Heart right ventricle (tissue), 16 donors: ENCODE measurements around the gene SPECC1. TPM values are rescaled to one million over a fixed set of nuclear protein-coding genes. Genes with fewer than 3 reads are reported as not detected.

Experiments
- ATAC-seq, 8 donors: fragments of 200-7000 bp; cut with Tn5 transposase; one replicate each; pipeline ENCODE4 v1.9.1; 2020; ENCODE audit warnings: mild to moderate bottlenecking in 8 of 8, moderate library complexity in 8 of 8, moderate number of reproducible peaks in 1 of 8
- DNase-seq, 2 donors: peaks; one replicate each; pipeline ENCODE4 v3.0.0-alpha.2; 2020
- H3K27ac ChIP-seq, 10 donors: fragments of 200-600 bp; sonication (generic) in 2 of 10; one replicate each; pipeline versions ENCODE4 v1.5.0 to v1.8.0; 2020 to 2022; ENCODE audit warnings: mild to moderate bottlenecking in 3 of 10
- H3K27me3 ChIP-seq, 7 donors: fragments of 200-600 bp; one replicate each; pipeline ENCODE4 v1.8.0; 2021 to 2022; ENCODE audit warnings: mild to moderate bottlenecking in 2 of 7
- H3K36me3 ChIP-seq, 9 donors: fragments of 200-600 bp; sonication (generic) in 1 of 9; one replicate each; pipeline versions ENCODE4 v1.5.0 to v1.8.0; 2020 to 2022; ENCODE audit warnings: mild to moderate bottlenecking in 2 of 9
- H3K4me1 ChIP-seq, 9 donors: fragments of 200-600 bp; sonication (generic) in 1 of 9; one replicate each; pipeline versions ENCODE4 v1.5.0 to v1.8.0; 2020 to 2022; ENCODE audit warnings: mild to moderate bottlenecking in 4 of 9
- H3K4me3 ChIP-seq, 10 donors: fragments of 200-600 bp; sonication (generic) in 2 of 10; one replicate each; pipeline versions ENCODE4 v1.5.0 to v1.8.0; 2020 to 2022; ENCODE audit warnings: mild to moderate bottlenecking in 7 of 10, moderate library complexity in 2 of 10
- H3K9me3 ChIP-seq, 11 donors: fragments of 200-600 bp in 10 of 11; sonication (generic) in 2 of 11; one replicate each; pipeline versions ENCODE4 v1.5.0 to v1.8.0; 2013 to 2022; ENCODE audit warnings: mild to moderate bottlenecking in 2 of 11, control low read depth in 1 of 11, moderate library complexity in 1 of 11
- CTCF ChIP-seq, 9 donors: fragments of 200-600 bp; sonication (generic) in 2 of 9; IDR thresholded peaks; one replicate each; pipeline versions ENCODE4 v1.5.0 to v1.8.0; 2021 to 2022; ENCODE audit warnings: antibody characterized with exemption in 9 of 9, mild to moderate bottlenecking in 5 of 9, moderate library complexity in 1 of 9
- WGBS, 2 donors: extraction: QIAGEN DNeasy Blood & Tissue Kit; methylation state at CpG; one replicate each; pipeline ENCODE4 v1.1.7; 2013; ENCODE audit warnings: inconsistent platforms in 1 of 2; 5-methylcytosine and 5-hydroxymethylcytosine counted together
- intact Hi-C, 10 donors: fragments of 100-400 bp; cut with DNase I; formaldehyde crosslinking; loops; one replicate each; pipeline versions ENCODE4 v1.11.1 to v1.14.2; 2022
- polyA plus RNA-seq, 2 donors: library from polyadenylated mRNA; stranded (reverse); fragments of 200-250 nt; gene quantifications; one replicate each; pipeline ENCODE4 v1.2.3, GENCODE V29; 2013
- total RNA-seq, 10 donors: library from RNA; stranded (reverse); fragmentation: NEBNext Ultra II Directional in 3 of 10; extraction: Animal tissue kit (Norgen Biotek cat#: 25700) in 3 of 10; gene quantifications; one replicate each; pipeline versions ENCODE4 v1.2.1 to v1.2.4, GENCODE V29; 2021 to 2023
- donor health status: Arrhythmogenic right ventricular cardiomyopathy.
- donor health status: ischemic (EF 13 %, LVEDD 7.1; RV severe dilation, severe dysfunction).
- donor health status: healthy with polysubstance abuse.
- donor health status: DM: no; HTN: yes; CAD: no.
- donor health status: DM: no; HTN: no; CAD: no.
- donor health status: ischemic (EF 25% LVEDD 6.9; RV normal size, moderate dysfunction).
- donor health status: ischemic (EF 25% LVEDD 5.7; RV mildly dilated, moderate dysfunction).
- donor health status: healthy.
- donor health status: DM: yes; HTN: yes; CAD: no.
- donor health status: Ischemic cardiomyopathy.
- donor health status: ischemic (EF 35%, LVEDD 5.7; RV mildly dilated, moderate dysfunction).
- donor health status: nonischemic (EF 11% LVEDD 7.7; RV severe dilation, severe dysfunction).
- donor health status: DM: yes; HTN: yes; CAD: no.
- donor health status: PGD.
- donor health status: ischemic (EF 29% LVEDD 5.4; RV normal size, mild dysfunction).
- donor health status: nonischemic (EF 23%, LVEDD 6.1; RV moderate dilation, normal function).

Gene SPECC1
- total and polyA plus RNA-seq, 12 donors = 2.9 to 15.2 (median 8.5) TPM

- Histone ChIP-seq H3K36me3 (no peaks in the 10 kb centered on the region), H3K9me3 (no peaks in the 10 kb centered on the region)
Measured at GRCh38 chr17:20077978-20078685, 69.0 kb downstream of the SPECC1 start.

GRCh38 chr17:20080513-20080912, 71.4 kb downstream of the SPECC1 start:
- no peaks in the 10 kb centered on the region for H3K9me3 ChIP-seq
- no peaks in the 10 kb centered on the region for H3K27me3 ChIP-seq
- WGBS, 2 donors = 85 to 90% methylated on average over 10 of the region's 10 CpGs
- H3K4me3 ChIP-seq = no peak overlapping the region
- peaks cover 0 to 28% (median 3%) of the 10 kb centered on the region in 9 donors for H3K4me1 ChIP-seq
- intact Hi-C loops = no loop called here
- H3K27ac ChIP-seq = peak overlapping the region in 2 of 10 donors; percentile 13 to 28
- TF ChIP-seq CTCF (IDR thresholded peaks at IDR 0.05) = no peak
- no peaks in the 10 kb centered on the region for H3K36me3 ChIP-seq
- peak in 1 of 8 donors; percentile 31 for ATAC-seq
- no peak for DNase-seq

More at GRCh38 chr17:20077978-20078685, 69.0 kb downstream of the SPECC1 start:
- ATAC-seq (no peak), DNase-seq (no peak)
- intact Hi-C loops = no loop called here
- no peak for TF ChIP-seq CTCF (IDR thresholded peaks at IDR 0.05)
- Histone ChIP-seq H3K4me1 (peaks cover 0 to 48% (median 0%) of the 10 kb centered on the region in 9 donors), H3K4me3 (no peak overlapping the region), H3K27me3 (no peaks in the 10 kb centered on the region), H3K27ac (peak overlapping the region in 3 of 10 donors; percentile 25 to 70 (median 61))
- 68 to 70% methylated on average over 3 of the region's 3 CpGs for WGBS, 2 donors

- no peaks in the 10 kb centered on the region for H3K27me3 ChIP-seq
- TF ChIP-seq CTCF (IDR thresholded peaks at IDR 0.05) = no peak
- intact Hi-C loops = no loop called here
- WGBS, 2 donors = 96% methylated on average over 3 of the region's 3 CpGs
- ATAC-seq (no peak), DNase-seq (no peak)
- H3K27ac ChIP-seq = no peak overlapping the region
- peaks cover 5 to 38% (median 22%) of the 10 kb centered on the region in 9 donors for H3K4me1 ChIP-seq
- H3K36me3 ChIP-seq = no peaks in the 10 kb centered on the region
- no peaks in the 10 kb centered on the region for H3K9me3 ChIP-seq
- no peak overlapping the region for H3K4me3 ChIP-seq
Measured at GRCh38 chr17:20083156-20083859, 74.1 kb downstream of the SPECC1 start.

GRCh38 chr17:20084621-20085282, 75.6 kb downstream of the SPECC1 start:
- no peaks in the 10 kb centered on the region for H3K9me3 ChIP-seq
- no peaks in the 10 kb centered on the region for H3K27me3 ChIP-seq
- H3K4me3 ChIP-seq = no peak overlapping the region
- H3K27ac ChIP-seq = peak overlapping the region in 8 of 10 donors; percentile 17 to 96 (median 84)
- H3K36me3 ChIP-seq = no peaks in the 10 kb centered on the region
- WGBS, 2 donors = 76 to 81% methylated on average over 1 of the region's 1 CpG
- no peak for ATAC-seq
- peaks cover 5 to 51% (median 25%) of the 10 kb centered on the region in 9 donors for H3K4me1 ChIP-seq
- TF ChIP-seq CTCF (IDR thresholded peaks at IDR 0.05) = no peak
- intact Hi-C loops = loop anchor here in 1 of 10 donors (5.0 kb wide), 1 partner anchor 72 kb away; no protein-coding TSS in a partner anchor
- no peak for DNase-seq
